GM12874 (cell line): ENCODE data around the gene IMPG2.

ENCODE experiments used
- TF ChIP-seq, protein P1 (sequence below): IDR thresholded peaks from 2 replicates; pipeline ENCODE4 v1.5.1; 2011; ENCODE audit warnings: low read depth, mild to moderate bottlenecking, control low read depth, low read length, moderate library complexity; ENCODE audit not compliant: insufficient read depth

The IMPG2 gene

GRCh38 chr3:101320475-101320874 is at the start of gene IMPG2:
Gene IMPG2 (minus strand): TSS chr3:101320575. CDS start chr3:101320372, 203 bp downstream.
- TF ChIP-seq, protein P1, sequence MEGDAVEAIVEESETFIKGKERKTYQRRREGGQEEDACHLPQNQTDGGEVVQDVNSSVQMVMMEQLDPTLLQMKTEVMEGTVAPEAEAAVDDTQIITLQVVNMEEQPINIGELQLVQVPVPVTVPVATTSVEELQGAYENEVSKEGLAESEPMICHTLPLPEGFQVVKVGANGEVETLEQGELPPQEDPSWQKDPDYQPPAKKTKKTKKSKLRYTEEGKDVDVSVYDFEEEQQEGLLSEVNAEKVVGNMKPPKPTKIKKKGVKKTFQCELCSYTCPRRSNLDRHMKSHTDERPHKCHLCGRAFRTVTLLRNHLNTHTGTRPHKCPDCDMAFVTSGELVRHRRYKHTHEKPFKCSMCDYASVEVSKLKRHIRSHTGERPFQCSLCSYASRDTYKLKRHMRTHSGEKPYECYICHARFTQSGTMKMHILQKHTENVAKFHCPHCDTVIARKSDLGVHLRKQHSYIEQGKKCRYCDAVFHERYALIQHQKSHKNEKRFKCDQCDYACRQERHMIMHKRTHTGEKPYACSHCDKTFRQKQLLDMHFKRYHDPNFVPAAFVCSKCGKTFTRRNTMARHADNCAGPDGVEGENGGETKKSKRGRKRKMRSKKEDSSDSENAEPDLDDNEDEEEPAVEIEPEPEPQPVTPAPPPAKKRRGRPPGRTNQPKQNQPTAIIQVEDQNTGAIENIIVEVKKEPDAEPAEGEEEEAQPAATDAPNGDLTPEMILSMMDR, result no peak

DNA sequence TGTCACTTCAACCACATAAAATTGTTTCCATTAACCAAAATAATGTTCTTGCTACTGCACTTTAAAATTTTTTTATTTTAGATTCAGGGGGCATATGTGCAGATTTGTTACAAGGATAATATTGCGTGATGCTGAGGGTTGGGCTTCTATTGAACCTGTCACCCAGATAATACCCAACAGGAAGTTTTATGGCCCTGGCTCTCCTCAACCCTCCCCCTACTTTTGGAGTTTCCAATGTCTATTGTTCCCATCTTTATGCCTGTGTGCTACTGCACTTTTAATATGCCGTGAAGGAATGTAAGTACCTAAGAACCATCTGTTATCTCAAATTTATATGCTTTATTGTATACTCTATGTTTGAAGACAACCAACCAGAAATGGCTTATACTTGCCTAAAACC is 42.0 kb upstream of the IMPG2 start:
- TF ChIP-seq, protein P1, result no peak

DNA sequence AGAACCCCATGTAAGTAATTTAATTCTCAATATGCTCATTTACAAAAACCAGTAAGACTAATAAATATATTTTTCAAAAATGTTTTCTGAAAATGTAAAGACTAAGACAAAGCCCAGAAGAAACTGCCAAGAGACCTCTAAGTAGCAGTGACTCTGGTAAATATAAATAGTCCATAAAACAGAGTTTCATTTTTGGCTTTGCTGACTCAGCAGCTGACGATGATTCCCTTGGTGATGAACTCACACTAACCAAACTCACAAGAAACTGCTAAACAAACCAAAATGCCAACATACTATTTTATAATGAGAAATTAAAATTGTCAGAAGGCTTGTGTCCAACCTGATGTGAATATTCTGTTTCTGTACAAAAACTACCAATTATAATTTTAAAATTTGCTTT is 31.5 kb upstream of the IMPG2 start:
- TF ChIP-seq, protein P1, result no peak

DNA sequence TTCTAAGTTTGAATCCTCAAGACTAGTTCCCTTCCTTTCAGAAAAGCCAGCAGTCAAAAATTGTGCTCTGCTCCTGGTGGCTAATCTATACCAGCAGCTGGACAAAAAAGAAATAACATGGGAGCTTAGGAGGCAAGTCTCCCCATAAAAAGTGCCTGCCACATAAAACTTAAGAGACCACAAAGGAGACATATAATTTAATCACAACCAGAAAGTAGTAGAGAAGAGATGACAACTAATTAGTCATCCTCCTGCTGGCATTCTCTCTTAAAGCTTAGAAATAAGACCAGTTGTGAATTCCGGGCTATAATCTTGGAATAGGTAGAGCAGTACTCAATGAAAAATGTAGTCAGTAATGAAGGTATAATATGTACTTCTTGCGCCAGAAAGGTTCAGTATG is 20.2 kb upstream of the IMPG2 start:
- TF ChIP-seq, protein P1, result no peak

DNA sequence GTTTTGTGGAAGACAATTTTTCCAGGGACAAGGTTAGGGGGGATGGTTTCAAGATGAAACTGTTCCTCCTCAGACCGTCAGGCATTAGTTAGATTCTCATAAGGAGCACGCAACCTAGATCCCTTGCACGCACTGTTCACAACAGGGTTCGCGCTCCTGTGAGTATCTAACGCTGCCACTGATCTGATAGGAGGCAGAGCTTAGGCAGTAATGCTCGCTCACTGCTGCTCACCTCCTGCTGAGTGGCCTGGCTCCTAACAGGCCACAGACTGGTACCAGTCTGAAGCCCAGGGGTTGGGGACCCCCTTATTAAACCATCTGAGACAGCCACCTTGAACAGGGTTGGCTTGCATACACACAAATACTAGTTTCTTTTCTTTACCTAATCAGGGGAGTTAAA is 13.5 kb upstream of the IMPG2 start:
- TF ChIP-seq, protein P1, result no peak

DNA sequence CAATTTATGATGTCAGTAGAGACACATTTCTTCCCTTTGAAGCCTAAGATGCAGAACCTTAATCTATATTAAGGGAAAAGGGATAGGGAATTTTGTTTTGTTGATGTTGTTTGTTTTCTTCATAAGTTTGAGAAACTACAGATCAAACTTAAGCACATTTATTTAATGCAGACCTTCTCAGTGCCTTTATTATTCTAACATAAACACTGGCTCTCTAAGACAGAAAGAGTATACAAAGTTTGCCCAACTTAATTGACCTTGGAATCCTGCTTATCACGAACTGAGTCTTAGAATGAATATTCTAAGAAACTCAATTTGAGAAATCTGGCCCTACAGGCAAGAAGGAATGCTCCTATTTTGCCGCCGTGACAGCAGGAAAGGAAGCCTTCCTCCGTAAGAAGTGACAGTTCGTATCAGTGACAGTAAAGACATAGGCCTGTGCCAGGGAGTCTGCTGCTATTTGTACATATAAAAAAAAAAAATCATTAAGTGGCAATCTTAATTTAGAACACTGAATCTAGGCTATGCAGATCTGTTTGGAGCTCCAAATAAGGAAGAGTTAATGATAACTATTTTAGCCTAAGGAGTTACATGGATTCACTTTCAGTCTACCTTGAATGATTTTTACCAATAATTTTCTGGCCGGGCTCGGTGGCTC is 8.8 kb upstream of the IMPG2 start:
- TF ChIP-seq, protein P1, result no peak

DNA sequence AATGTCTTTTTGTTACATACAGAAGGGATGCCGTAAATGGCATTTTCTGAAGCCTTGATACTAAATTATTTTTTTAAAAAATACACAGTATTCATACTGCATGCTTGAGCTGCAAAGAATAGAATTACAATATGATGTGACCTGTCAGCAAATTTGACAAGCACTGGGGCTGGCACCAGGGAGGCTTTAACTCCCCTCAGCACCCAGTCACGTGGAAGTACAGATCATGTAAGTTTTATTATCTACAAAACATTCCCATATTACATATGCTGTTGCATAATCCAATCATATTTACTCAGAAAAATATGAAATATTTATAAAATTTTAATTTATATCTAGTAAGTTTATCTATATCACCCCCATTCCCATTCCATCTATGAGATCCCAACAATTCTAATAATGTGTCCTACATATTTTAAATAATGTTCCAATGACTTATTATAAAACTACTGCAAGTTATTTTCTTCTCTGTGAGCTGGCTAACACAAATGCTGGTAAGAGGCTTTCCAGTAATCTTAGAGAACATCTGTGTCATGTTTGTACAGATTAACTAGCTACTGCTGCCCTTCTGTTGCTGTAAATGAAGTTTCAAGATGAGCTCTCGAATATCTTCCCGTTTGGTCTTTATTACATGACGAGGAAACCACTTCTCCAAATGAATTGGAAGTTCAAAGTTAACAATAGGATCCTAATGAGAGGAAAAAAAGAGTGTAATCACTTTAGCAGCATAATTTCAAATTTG is 5.2 kb upstream of the IMPG2 start:
- TF ChIP-seq, protein P1, result no peak
